G401.6 (cell line): ENCODE results near the gene AFMID.
"Not testable (repeated sequence)": the region's sequence is repeated elsewhere in the genome, so short reads cannot be mapped to it uniquely, and the experiment has no call there.

Source experiments
- FAIRE-seq: peaks from 2 replicates; lab custom pipeline; 2012; peaks lifted over from hg19 to GRCh38; lab: Jason Lieb, UNC

Gene AFMID, protein sequence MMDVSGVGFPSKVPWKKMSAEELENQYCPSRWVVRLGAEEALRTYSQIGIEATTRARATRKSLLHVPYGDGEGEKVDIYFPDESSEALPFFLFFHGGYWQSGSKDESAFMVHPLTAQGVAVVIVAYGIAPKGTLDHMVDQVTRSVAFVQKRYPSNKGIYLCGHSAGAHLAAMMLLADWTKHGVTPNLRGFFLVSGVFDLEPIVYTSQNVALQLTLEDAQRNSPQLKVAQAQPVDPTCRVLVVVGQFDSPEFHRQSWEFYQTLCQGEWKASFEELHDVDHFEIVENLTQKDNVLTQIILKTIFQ

DNA sequence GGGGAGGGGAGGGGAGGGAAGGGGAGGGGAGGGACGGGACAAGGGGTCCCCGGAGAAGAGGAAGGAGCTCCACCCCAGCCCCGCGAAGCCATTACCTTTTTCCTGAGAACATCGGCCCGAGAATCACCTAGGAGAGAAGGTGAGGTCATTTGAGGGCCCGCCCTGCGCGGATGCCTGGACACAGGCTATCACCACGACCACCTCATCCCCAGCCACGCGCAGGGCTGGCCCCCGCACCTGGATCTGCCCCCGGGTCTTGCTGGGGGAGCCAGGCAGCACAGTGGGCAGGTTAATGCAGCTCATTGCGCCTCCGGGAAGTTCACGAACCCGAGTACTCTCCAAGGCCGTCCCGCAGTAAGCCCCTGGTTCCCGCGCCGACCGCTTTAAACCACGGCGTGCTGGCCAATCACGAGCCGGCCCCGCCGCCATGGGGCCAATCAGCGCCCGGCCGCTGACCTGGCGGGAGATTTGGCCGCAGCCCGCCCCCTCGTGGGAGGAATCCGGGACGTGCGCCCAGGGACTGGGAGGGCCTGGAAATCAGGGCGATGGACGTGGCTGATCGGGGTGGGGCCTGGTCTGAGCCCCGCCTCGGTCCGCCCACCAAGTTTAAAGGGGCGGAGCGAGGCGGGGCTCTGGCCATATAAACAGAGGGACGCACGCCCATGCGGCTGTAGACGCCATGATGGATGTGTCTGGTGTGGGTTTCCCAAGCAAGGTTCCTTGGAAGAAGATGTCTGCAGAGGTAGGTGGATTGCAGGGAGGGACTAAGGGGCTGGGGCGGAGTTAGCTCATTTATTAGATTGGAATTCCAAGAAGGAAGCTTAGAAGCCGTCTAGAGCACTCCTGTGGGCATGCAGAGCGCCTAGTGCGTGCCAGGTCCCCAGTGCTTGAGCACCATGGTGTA, at the start of gene AFMID, which contains the start of gene TK1:
TSS of gene AFMID (plus strand) at position 671 of the 904 bp plus-strand sequence. CDS start at position 680, 9 bp downstream.
TSS of gene TK1 (minus strand) at position 361 of the 904 bp plus-strand sequence. CDS start at position 303, 58 bp downstream.
- FAIRE-seq = peak; percentile 98

DNA sequence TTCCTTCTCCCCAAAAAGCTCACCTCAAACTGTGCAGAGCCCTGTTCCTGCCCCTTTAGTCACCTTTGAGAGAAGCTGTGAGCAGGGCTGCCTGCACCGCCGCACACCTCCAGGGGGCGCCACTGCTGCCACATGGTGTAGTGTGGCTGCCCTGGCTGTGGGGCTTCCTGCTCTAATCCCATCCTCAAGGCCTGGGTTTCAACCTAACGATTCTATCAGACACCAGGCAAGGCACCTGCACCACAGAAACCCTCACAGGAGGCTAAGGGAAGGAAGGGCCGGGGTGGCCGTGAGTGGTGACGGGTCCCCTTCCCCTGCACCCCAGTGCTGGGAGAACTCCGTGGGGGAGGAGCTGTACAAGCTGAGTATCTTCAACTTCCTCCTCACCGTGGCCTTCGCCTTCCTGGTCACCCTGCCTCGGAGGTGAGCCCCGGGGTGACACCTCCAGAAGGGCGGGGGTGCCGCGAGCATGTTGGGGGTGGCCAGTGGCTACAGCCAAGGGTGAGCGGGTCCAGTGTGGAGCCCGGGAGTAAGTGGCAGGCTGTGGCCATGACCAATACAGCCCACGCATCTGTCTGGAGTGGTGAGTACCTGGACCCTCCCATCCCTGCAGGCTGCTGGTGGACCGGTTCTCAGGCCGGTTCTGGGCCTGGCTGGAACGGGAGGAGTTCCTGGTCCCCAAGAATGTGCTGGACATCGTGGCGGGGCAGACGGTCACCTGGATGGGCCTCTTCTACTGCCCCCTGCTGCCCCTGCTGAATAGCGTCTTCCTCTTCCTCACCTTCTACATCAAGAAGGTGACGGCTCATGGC, 49.6 kb upstream of the AFMID start:
- no peak for FAIRE-seq

- FAIRE-seq = no peak
Observed at GRCh38 chr17:78138204-78139060, 48.7 kb upstream of the AFMID start.

DNA sequence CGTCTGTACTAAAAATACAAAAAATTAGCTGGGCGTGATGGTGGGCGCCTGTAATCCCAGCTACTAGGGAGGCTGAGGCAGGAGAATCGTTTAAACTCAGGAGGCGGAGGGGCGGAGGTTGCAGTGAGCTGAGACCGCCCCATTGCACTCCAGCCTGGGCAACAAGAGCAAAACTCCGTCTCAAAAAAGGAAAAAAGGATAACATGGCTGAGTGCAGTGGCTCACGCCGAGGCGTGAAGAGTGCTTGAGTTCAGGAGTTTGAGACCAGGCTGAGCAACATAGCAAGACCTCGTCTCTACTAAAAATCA, 47.3 kb upstream of the AFMID start:
- not testable (repeated sequence) for FAIRE-seq

DNA sequence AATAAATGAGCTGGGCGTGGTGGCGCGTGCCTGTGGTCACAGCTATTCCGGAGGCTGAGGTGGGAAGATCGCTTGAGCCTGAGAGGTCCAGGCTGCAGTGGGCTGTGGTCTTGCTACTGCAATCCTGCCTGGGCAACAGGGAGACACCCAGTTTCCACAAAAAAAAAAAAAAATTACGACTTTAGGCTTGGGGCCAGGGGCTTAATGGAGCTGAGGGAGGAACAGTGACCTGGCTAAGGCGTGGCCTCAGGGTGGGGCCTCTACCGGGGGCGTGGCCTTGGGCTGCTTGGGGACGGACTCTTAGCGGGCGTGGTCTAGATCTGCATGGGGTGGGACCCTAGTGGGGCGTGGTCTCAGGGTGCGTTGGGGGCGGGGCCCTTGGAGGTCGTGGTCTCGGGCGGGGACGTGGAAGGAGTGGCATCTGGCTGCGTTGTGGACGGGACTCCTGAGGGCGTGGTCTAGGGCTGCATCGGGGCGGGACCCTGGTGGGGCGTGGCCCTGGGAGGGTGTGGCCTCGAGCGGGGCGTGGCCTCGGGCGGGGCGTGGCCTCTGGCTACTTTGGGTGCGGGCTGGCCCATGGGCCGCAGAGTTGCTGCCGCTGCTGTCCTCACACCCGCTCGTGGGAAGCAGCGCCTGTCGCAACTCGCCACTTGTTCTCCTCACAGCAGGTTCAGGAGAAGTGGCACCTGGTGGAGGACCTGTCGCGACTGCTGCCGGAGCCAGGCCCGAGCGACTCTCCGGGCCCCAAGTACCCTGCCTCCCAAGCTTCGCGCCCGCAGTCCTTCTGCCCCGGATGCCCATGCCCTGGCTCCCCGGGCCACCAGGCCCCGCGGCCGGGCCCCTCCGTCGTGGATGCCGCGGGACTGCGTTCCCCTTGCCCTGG, 46.8 kb upstream of the AFMID start:
- FAIRE-seq = peak; percentile 97

DNA sequence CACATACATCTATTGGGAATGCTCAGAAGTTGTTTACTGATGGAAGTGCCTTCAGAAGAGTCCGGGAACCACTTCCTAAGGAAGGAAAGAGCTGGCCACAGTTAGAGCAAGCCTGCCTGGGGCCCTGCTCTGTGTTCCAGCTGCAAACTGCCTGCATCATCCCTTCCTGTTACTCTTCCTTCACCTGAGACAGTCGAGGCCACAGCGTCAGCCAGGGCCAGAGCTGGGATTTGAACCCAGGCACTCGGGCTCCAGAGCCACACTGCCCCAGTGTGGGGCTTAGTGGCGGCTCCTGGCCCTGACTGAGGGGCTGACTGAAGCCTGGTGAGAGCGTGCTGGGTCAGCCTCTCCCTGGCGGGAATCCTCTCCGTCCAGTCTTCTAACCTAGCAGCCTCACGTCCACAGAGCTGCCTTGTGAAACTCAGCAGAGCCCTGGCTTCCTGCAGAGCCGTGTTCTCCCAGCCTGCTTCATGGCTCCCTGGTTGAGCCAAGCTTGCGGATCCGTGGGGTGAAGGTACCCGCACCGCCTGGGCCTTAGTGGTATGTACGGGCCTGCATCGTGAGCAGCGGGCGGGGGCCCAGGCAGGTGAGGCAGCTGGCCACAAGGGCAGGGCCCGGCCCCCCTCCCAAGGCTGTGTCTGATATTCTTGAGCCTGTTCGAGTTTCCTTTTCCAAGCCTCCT, 45.6 kb upstream of the AFMID start:
- no peak for FAIRE-seq

DNA sequence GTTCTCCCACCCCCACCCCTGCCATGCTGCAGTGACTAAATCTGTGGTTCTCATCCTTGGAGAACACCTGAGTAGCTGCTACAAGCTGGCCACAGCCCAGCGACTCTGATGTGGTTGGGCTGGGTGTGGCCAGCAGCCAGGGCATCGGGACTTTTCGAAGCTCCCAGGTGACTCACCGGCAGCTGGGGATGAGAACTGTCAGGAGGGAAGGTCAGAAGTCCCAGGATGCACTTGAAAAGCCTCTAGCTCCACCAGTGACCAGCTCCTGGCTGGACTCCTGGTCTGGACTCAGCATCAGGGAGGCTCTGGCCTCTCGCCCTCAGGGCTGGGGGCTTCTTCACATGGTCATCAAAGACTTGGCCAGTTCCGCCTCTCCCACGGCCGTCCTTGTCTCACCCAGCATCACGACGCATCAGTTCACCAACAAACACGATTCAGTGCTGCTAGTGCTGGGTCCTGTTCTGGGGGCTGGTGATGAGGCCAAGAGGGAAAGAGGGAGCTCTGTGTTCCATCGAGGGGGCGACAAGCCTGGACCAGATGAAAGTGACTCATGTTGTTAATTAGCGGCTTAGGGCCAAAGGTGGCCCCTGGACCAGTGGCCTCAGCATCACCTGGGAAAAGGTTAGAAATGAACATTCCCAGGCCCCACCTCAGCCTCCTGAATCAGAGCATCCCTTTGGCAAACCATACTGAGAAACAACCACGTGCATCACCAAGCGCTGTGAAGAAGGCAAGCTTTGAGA, 44.9 kb upstream of the AFMID start:
- no peak for FAIRE-seq

DNA sequence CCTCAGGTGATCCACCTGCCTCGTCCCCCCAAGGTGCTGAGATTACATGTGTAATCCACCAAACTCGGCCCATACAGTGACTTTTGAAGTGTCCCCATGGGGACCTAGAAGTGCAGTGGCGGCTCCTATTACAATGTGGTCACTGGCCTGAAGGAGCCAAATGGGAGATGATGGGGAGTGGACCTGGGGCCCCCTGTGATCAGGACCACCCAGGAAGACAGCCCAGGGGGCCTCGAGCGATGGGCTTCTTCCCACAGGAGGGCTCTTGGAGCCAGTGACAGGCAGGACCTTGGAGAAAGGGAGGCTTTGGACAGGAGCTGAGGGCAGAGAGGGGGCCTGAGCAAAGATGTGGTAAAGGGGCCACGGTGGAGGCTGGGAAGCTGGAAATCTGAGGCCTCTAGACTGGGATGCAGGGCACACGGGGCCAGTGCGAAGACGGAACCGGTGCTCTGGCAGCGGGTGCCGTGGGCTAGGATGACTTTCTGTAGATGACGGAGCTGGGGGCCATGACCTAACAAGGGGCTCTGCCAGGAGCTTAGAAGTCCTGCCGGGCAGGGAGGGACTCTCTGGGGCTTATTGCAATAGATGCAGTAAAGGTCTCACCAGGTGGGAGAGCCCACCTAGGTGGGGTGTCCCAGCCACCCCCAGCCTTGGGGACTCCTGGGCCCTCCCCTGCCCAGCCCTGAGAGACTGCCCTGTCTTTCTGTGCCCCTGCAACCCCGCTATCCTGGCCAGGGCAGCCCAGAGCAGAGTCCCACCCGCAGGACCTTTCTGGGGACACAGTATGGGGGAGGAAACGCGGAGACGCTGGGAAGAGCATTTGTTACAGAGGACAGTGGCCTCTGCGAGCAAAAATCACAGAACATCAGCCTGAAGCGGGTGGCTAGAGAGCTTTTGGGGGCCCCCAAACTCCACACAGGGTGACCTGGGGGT, 43.7 kb upstream of the AFMID start:
- FAIRE-seq = no peak

GRCh38 chr17:78144147-78144719, 42.9 kb upstream of the AFMID start:
- FAIRE-seq = no peak

GRCh38 chr17:78144736-78145641, 42.2 kb upstream of the AFMID start:
- no peak for FAIRE-seq

GRCh38 chr17:78146471-78146869, 40.7 kb upstream of the AFMID start:
- no peak for FAIRE-seq

DNA sequence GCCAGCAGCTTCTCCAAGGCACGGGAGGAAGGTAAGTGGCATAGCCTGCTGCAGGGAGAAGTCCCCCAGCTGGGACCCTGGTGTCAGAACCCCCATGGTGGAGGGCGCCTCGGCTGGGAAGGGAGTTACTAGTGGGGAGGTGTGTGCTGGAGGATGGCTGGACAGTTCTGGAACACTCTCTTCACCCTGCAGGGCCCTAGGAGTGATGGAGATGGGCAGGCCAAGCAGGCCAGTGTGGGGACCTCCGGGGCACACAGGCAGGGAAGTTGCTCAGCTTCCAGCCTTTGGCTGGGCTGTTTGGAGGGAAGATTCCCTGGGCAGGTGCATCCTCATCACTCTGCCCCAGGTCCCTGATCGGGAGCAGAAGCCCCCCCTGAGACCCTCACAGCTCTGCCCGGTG, 40.3 kb upstream of the AFMID start:
- FAIRE-seq = no peak

DNA sequence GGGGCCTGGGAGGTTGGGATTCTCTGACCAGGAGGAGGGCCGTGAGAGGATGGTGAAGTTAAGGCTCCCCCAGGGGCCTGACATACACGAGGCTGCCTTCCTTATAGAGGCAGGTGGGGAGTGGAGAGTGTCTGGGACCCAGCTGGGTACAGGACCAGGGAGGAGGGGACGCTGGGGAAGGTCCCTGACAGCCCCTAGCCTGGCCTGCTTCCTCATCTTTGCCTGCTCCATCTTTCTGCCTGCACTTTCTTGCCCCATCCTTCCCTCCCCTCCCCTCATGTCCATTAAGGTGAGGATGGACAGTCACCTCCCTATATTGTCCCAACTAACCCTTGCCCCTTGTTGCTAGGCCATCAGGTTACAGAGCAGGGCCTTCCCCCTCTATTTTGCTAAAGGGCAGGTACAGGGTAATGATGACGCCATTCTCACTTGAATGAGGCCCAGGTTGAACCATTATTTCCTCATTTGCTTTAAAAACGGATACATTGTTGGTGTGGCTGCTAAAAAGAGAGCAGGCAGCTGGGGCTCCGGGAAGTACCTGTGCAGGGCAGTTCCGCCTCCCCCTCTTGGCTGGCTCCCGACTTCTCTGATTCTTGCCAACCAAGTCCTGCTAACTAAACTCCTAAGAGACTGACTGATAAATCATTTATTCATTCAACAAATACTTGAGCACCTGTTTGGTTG, 39.7 kb upstream of the AFMID start:
- no peak for FAIRE-seq

DNA sequence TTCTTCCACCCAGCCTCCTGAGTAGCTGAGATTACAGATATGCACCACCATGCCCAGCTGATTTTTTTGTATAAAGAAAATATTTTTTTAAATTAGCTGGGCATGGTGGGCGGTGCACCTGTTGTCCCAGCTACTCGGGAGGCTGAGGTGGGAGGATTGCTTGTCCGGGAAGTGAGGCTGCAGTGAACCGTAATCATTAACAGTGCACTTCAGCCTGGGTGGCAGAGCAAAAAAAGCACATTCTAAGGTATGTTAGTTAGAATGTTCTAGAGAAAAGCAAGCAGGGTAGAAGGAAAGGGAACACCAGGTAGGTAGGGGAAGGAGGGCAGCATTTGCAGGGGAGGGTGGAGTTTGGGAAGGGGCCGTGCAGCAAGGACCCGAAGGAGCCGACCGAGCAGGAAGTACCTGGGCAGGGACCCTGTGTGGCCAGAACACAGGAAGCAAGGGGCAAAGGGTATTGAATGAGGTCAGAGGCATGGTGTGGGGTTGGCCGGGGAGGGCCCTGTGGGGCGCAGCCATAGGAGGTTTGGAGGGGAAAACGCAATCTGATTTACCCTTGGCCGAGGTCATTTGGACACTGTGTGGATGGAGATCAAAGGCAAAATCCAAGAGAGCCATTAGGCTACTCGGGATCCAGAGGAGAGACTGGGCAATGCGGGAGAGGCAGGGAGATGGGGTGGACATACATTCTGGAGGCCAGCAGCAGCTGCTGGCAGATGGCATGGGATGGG, 38.7 kb upstream of the AFMID start:
- no peak for FAIRE-seq

DNA sequence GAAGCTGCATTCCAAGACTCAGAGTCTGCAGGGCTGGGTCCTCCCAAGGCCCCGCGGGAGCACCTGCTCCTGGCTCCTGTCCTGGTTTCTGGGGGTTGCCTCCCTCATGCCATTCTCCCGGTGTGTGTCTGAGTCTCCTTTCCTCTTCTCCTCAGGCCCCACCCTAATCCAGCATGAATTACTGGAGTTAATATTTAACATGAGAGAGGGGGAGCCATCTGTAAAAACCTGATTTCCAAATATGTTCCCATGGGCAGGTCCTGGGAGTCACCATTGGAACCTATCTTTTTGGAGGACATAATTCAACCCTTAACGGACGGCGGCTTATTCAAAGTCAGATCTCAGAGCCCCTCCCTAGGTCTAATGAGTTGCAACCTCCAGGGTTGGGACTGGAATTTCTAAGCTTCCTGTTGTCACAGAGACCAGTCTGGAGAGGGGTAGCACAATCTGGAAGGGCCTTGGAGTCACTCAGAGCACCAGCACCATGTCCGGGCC, 35.6 kb upstream of the AFMID start:
- no peak for FAIRE-seq
